Upper lobe of left lung (tissue), 4 donors: ENCODE measurements around the gene EPHA4.

ENCODE experiments used
- CTCF ChIP-seq, 6 experiments: fragments of 450-650 bp in 4 of 6; fragments of 200-600 bp in 2 of 6; sonication (generic) in 2 of 6; IDR thresholded peaks; one replicate each; pipeline ENCODE4 v1.5.1; 2016 to 2019; ENCODE audit warnings: antibody characterized with exemption in 6 of 6
- POLR2A ChIP-seq, 4 donors: fragments of 450-650 bp; IDR thresholded peaks; one replicate each; pipeline ENCODE4 v1.5.1; 2016 to 2017; ENCODE audit warnings: antibody characterized with exemption in 4 of 4, mild to moderate bottlenecking in 2 of 4
- POLR2AphosphoS5 ChIP-seq, 2 donors: sonication (generic); formaldehyde crosslinking; IDR thresholded peaks; one replicate each; pipeline ENCODE4 v1.5.1; 2017; ENCODE audit warnings: antibody characterized with exemption in 2 of 2

GRCh38 chr2:221558107-221558506, 14.0 kb downstream of the EPHA4 start:
- no peak for TF ChIP-seq CTCF (IDR thresholded peaks at IDR 0.05)
- no peak for TF ChIP-seq POLR2A (IDR thresholded peaks at IDR 0.05)
- no peak for TF ChIP-seq POLR2AphosphoS5 (IDR thresholded peaks at IDR 0.05)
